ENCODE data around the gene SMIM33. TPM values are rescaled to one million over a fixed set of nuclear protein-coding genes. Genes with fewer than 3 reads are reported as not detected.
A peak's percentile ranks its signal among the peaks of the same experiment; 100 is the strongest.
"Not testable (repeated sequence)": the region's sequence is repeated elsewhere in the genome, so short reads cannot be mapped to it uniquely, and the experiment has no call there.

The SMIM33 gene
- total RNA-seq, 1 experiment from 2014 or later, result not detected

DNA sequence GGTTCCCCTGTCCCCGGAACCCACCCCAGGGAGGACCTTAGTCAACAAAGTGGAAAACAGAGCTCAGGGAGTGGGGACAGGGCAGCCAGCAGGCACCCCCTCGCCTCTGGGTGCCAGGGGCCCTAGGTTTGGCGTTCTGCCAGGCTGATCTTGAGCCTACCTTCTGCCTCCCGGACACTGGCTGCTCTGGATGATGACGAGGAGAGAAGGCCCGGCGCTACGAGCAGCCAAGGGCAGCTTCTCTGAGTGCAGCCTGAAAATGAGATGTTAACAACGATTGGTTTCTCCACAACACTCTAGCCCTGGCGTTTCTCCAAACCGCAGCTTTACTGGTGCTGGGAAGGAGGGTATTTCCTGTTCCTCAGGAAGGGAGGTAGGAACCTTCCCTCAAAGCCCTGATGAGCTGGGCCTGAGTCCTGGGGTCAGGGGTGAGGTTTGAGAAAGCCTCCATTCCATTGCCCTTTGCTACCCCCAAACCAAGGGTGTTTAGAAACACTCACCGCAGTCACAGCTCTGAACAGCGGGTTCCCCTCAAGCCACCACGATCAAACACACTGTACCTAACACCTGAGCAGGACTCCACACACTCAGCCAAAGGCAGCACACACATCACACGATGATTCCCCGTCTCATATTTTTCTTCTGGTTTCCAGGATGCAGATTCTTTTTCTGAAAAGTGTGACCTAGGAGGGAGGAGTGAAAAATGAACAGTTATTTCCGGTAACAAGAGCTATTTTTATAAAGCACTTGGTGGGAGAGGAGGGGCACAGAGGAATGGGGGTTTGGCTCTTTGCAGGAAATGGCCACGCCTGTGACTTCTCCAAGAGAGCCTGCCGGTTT, 11.5 kb downstream of the SMIM33 start, which contains the start of gene STING1:
STING1 (minus strand) TSS at position 709 of the 840 bp plus-strand sequence. CDS start 1,054 bp downstream, outside the sequence.
- peak; percentile 98 for DNase-seq (ENCODE audit: low spot score)

- DNase-seq (ENCODE audit: low spot score), result not testable (repeated sequence)
Measured at GRCh38 chr5:139482890-139483208, 12.0 kb downstream of the SMIM33 start.

DNA sequence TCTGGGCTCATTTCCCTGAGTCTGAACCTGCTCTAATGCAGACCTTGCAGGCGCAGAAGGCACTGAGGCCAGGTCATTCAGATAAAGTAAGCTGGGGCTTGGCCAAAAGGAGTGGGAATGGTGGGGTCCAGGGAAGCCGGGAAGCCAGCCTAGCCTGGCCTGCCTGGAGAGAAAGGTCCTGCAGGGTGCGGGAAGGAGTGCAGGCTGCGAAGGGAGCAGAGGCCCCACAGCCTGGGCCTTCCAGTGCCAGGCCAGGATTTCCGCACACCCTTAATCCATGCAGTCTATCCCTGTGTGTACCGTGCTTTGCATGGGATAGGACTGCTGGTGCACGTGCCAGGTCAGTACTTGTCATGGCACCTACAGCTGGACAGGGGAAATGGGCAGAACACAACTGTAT, 15.4 kb downstream of the SMIM33 start:
- no peak for DNase-seq (ENCODE audit: low spot score)

GRCh38 chr5:139488260-139488659, 17.5 kb downstream of the SMIM33 start:
- no peak for DNase-seq (ENCODE audit: low spot score)

DNA sequence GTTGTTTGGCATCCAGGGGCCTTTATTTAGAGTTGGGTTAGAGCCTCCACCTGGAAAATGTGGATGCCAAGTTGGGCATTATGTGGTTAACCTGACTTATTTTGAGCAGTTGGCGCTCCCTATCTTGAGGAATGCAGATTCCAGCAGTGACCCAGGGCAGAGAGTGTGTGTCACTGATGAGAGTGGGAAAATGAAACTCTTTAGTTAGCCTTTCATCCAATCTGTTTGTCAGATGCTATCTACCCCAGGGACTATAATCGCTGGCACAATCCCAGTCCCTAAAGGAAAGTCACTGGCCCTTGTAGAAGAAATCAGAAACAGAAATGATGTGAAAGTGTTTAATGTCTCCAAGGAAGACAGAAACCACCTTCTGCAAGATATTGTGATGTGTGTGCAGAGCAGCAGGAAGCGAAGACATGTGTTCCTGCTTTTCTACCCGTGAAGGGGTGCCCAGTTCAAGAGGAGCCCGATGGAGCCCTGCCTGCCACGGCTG, 21.9 kb downstream of the SMIM33 start:
- peak; percentile 75 for DNase-seq (ENCODE audit: low spot score)

DNA sequence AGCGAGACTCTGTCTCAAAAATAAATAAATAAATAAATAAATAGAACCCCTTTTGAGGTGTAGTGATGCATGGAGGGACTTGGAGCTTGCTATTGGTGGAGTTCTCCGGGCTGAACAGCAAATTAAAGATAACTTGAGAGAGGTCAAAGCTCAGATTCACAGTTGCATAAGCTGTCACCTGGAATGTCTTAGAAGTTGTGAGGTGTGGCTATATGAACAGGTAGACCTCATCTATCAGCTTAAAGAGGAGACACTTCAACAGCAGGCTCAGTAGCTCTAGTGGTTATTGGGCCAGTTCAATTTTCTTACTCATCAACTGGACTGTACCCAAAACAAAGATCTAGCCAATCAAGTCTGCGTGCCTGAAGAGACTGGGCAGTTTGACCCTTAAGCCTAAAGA, 23.5 kb downstream of the SMIM33 start:
- DNase-seq (ENCODE audit: low spot score), result no peak

DNA sequence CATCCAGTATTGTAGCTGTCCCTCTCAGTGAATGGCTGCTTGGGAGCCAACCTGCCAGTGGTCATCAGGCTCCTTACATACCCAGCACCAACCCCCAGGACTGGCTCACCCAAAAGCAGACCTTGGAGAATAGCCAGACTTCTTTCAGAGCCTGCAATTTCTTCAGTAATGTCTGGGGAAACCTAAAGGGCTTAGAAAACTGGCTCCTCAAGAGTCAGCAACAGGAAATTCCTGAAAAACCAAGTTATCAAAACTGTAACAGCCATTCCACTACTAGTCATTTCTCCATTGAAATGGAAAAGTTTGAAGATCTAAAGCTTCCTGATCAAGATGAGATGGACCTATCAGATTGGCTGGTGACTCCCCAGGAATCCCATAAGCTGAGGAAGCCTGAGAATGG, 24.0 kb downstream of the SMIM33 start:
- no peak for DNase-seq (ENCODE audit: low spot score)

GRCh38 chr5:139495638-139496435, 25.0 kb downstream of the SMIM33 start:
- DNase-seq (ENCODE audit: low spot score), result no peak

DNA sequence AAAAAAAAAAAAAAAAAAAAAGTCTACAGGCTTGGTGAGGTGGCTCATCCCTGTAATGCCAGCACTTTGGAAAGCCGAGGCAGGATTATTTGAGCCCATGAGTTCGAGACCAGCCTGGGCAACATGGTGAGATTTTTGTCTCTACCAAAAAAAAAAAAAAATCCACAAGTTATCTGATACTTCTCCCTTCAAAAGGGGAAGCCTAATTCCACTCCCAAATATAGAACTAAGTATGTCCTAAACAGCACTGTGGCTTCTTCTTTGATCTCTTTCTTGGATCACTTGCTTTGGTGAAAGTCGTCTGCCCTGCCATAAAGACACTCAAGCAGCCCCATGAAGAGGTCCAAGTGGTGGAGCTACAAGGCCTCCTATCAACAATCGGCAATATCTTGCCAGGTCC, 30.6 kb downstream of the SMIM33 start:
- no peak for DNase-seq (ENCODE audit: low spot score)

DNA sequence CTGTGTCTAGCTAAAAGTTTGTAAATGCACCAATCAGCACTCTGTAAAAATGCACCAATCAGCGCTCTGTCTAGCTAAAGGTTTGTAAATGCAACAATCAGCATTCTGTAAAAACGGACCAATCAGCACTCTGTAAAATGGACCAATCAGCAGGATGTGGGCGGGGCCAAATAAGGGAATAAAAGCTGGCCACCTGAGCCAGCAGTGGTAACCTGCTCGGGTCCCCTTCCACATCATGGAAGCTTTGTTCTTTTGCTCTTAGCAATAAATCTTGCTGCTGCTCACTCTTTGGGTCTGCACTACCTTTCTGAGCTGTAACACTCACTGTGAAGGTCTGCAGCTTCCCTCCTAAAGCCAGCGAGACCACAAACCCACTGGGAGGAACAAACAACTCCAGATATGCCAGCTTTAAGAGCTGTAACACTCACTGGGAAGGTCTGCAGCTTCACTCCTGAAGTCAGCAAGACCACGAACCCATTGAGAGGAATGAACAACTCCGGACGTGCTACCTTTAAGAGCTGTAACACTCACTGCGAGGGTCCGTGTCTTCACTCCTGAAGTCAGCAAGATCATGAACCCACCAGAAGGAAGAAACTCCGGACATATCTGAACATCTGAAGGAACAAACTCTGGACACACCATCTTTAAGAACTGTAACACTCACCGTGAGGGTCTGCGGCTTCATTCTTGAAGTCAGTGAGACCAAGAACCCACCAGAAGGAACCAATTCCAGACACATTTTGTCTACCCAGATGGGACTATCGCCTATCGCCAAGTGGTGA, 32.4 kb downstream of the SMIM33 start:
- not testable (repeated sequence) for DNase-seq (ENCODE audit: low spot score)

DNA sequence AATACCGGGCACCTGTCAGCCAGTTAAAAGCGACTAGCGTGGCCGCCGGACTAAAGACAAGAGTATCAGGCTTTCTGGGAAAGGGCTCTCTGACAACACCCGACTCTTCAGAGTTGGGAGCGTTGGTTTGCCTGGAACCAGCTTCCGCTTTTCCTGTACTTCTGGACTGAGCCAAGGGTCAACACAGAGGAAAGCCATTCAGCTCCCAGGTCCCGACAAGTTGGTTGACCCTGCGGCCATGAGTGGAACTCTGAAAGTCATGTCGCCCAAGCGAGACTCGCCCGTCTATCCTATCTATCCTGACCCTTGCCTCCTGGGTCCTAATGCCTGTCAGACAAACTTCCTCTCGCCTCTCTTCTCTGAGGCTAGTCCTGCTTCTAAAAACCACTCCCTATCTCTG, 33.1 kb downstream of the SMIM33 start:
- DNase-seq (ENCODE audit: low spot score), result not testable (repeated sequence)

DNA sequence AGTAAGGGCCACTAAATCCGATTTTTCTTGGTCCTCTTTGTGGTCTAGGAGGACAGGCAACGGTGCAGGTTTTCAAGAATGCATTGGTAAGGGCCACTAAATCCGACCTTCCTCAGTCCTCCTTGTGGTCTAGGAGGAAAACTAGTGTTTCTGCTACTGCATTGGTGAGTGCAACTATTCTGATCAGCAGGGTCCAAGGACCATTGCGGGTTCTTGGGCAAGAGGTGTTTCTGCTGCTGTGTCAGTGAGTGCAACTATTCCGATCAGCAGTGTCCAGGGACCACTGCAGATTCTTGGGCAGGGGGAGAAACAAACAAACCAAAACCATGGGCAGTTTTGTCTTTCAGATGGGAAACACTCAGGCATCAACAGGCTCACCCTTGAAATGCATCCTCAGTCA, 33.9 kb downstream of the SMIM33 start:
- not testable (repeated sequence) for DNase-seq (ENCODE audit: low spot score)

DNA sequence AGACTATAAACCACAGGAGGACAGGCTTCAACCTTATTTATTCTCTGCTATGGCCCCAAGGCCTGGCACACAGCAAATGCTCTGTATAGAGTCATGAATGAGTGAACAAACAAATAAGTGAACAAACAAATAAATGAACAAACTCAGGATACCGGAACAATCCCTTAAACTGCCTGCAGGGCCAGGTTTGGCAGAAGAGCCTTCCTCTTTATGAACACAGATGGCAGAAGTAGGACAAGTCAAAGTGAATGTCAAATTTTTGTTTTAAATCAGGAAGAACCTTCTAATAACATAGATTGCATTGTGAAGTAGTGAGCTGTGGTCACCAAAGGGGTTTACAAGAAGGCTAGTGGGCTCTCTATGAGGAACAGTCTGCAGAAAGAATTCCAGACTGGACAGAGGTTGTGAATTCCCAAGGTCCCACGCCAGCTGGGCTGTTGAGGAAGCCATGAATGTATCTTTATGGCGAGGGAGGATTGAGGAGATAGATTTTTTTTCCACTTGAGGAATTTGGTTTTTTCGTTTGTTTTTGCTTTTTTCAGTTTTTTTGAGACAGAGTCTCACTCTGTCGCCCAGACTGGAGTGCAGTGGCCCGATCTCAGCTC, 42.1 kb downstream of the SMIM33 start:
- no peak for DNase-seq (ENCODE audit: low spot score)

GRCh38 chr5:139513434-139513833, 42.6 kb downstream of the SMIM33 start:
- DNase-seq (ENCODE audit: low spot score), result peak; percentile 73

GRCh38 chr5:139513852-139514485, 43.2 kb downstream of the SMIM33 start:
- no peak for DNase-seq (ENCODE audit: low spot score)

- DNase-seq (ENCODE audit: low spot score), result no peak
Measured at GRCh38 chr5:139514486-139514856, 43.7 kb downstream of the SMIM33 start.

DNA sequence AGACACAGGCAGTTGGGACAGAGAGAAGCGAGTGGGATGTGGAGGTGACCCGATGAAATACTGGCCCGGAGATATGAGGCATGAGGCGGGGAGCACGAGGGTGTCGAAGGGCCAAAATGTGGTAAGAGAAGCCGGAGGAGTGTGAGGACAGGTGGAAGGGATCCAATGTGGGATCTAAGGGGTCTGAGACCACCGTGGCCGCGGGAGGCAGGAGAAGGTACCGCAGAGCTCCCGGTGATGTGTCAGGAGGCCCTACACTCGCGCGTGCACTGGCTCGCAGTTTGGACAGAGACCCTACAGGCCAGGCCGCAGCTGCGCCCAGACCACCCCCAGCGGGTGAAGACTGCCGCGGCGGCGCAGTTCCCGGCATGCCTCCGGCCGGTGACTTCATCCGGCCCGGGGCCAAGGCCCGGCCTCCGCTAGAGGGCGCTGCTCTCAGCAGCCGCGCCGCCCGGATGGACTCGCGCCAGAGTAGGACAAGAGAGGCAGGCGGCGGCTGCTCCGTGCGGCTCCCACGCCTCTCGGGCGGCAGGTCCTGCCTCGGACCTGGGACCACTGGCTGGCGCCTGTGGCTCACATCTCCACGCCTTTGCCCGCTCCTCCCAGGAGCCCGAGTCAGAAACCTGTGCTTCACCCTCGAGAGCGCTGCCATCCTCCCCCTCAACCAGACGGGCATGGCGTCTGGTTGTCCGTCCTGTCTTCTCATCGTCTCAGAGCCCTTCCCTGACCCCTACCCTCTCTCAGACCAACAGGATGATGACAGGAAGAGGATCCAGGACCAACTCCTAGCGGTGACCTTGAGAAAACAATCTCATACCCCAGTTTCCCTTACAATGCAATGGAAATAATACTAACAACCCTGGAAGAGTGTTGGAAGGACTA, 47.1 kb downstream of the SMIM33 start:
- peak; percentile 66 for DNase-seq (ENCODE audit: low spot score)
